ENCODE measurements around the gene RNF141.

Gene RNF141, protein sequence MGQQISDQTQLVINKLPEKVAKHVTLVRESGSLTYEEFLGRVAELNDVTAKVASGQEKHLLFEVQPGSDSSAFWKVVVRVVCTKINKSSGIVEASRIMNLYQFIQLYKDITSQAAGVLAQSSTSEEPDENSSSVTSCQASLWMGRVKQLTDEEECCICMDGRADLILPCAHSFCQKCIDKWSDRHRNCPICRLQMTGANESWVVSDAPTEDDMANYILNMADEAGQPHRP

DNA sequence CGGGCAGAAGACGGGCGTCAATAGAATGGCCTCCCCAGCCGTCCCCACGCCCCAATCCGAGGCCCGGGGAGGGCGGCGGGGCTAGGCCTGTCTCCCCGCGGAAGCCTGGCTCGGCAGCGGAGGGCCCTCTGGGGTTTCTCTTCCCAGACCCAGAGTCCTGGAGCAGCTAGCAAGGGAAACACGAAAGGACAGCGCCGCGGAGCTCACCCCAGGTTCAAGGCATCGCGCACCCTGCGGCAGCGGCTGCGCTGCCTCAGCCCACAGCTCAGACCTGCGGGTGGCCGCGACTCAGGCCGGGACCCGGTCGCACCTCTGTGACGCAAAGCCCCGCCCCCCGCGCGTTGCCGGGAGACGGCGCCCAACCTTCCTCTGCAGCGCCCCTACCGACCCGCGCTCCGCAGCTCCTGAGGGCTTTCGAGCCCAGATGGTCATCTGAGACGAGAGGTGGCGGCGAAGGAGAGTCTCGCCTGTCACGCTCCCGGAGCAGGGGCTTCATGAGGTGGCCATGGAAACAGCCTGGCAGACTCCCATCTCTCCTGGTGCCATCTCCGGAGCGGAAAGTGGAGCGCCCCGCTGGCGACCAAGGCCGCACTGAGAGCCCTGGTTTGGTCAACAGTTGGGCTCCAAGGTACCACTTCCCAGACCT, at the start of gene RNF141:
RNF141 (minus strand) TSS at position 273 of the 646 bp plus-strand sequence. CDS start 7,029 bp downstream, outside the sequence.
- DNase-seq, result peak; percentile 90

DNA sequence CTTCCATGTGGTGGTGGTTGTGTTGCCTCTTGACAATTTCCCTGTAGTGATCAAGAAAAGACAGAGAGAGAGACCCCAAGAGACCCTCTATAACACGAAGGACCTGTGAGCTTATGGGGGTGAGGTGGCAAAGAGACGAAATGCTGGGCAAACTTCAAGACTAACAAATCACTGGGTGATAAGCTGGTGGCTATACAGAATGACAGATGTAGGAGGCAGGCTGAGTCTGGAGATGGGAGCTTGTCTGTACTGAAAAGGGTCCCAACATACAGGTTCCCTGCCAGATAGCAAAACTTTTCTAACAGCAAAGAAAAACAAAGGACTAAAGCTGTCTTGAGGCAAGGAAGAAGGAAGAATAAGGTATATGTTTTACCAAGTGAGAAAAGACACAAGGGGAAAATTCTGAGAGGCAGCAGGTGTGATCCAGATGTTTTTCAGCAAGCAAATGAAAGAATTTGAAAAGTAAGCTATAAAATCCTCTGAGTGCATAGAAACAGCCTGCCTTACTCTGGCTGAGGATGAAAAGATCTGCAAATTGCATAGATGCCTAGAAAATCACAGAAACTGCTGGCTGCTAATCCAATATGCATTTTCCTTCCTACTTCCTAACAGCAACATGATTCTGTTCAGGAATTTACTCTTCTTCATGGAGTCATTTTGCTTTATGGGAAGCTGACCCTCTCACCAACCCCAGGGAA, 49.4 kb upstream of the RNF141 start:
- no peak for DNase-seq

DNA sequence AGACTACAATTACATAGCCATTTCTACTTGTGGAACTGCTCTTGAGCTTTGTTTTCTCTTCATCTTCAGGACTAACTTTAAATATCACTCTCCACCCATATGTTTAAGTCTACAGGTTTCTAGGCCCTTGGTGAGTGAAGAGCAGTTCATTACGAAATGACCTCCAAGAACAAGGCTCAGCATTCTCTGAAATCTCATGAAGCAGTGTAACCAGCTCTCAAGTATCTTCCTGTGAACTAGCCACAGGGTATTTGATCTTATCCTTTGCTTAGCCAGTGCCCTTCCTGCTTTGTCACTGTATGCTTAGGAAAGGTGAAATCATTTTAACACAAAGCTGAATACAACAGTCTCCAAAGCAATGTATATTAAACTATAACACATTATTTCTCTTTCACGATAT, 47.9 kb upstream of the RNF141 start:
- DNase-seq, result no peak

DNA sequence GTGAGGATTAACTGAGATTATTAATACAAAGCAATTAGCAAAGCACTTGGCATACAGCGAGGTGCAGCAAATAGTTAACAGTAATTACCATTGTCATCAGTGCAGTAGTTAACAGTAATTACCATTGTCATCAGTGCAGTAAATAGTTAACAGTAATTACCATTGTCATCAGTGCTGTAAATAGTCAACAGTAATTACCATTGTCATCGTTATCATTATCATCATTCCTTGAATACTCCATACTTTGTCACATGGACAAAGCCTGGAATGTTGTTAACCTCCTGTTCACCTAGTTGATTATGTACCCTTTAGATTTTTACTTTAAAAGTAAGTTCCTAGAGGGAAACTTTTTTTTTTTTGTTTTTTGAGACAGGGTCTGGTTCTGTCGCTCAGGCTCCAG, 47.0 kb upstream of the RNF141 start:
- DNase-seq, result no peak

DNA sequence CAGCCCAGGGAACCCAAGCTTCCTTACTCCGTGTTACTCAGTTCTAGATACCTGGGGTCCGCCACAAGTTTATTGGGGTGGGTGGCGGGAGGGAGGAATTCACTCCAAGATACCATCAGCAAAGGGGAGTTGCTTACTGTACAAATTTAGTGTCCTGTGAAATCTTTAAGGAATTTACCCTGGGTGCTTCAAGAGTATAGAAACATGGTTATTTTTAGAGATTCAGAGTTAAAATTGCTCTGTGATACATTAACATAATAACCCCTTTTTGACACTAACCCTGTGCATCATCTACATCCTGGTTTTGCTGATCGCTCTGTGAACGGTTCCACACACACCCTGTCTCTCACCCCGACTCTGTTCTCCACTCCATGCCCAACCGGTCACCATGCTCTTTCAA, 46.4 kb upstream of the RNF141 start:
- DNase-seq, result no peak

DNA sequence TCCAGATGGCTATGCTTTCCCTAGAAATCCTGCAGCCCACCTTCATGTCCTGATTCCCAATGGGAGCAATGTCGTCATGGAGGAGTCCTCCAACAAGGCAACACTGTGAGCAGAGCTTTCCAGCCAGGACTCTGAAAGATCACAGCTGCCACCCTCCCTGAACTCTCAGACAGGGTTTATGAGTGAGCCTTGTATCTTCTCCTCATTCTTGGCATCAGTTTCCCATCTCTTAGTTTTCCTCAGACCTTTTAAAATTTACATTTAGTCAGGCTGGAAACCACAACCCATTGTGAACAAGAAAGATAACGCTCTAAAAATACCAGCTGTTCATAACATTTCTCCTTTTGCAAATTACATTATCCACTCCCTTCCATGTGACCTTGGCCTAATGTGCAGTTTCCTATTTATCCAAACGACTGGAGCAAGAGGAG, 43.1 kb upstream of the RNF141 start:
- DNase-seq, result no peak

DNA sequence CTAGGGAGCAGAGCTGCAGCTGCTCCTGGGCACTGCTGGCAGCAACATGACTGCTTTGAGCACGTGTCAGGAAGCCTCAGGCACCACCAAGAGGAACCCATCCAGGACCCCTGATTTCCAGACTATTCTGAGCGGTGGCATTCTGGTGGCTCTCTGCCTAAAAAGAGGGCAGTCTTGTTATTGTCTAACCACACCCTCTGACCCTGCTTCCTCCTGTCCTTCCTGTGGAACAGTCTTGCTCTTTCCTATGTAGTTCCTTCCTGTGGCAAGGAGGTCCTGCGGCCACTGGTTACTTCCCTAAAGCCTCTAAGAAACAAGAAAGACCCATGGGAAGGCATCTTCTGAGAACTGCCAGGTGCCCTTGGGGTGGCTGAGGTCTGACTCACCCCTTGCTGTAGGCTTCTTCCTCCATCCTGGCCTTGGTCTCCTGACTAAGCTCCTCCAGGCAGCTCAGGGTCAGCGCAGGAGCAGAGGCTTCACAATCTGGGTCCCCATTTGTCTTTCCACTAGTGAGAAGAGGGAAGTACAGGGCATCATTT, 40.6 kb upstream of the RNF141 start:
- no peak for DNase-seq

DNA sequence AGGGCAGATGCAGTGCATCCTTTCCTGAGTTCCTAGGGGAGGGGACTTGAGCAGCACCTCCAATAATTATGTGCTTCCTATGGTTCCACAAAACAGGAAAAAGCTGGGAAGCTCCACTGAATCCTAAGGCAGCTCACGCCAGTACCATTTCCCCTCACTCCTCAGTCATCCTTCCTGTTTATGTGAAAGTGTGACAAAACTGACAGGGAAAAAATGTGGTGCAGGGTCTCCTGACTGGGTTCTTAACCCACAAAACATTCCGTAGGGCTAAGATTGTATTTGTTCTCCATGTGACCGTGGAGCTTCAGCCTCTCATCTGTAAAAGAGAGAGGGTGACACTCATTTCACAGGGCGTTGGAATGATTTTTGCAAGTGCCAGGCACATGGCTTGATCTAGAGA, 39.6 kb upstream of the RNF141 start:
- no peak for DNase-seq

DNA sequence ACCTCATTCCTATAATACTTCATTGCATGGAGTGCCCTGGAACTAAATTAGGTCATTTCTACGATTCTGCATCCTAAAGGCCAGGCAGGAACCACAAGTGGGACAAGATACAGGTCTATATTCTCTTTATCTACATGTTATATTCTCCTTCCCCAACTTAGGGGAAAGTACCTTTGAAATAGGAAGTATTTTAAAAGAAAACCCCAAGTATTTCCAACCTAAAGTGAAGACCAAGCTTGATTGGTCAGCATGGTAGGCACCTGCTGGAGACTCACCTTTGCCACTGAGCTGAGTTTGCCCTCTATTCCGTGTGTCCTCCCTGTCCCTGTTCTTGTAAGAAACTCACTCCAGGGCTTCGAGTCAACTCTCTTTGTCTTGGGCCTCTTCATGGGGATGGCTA, 38.7 kb upstream of the RNF141 start:
- no peak for DNase-seq

DNA sequence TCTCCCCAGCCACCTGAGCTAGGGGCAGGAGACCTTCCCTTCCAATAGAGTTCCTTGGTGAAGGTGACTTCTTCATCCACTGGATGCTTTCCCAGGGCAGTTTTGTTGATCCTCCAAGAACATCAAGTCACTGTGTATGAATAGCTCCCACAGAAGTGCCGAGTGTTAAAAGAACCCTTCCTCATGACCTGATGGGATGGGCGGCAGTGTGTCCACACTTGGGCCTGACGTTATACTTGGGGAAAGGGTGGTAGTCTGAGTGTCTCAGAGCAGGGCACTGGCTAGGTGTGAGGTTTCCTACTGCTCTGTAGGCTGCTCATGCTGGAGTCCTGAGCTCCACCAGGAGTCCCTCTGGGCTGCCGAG, 35.0 kb upstream of the RNF141 start:
- DNase-seq, result no peak

DNA sequence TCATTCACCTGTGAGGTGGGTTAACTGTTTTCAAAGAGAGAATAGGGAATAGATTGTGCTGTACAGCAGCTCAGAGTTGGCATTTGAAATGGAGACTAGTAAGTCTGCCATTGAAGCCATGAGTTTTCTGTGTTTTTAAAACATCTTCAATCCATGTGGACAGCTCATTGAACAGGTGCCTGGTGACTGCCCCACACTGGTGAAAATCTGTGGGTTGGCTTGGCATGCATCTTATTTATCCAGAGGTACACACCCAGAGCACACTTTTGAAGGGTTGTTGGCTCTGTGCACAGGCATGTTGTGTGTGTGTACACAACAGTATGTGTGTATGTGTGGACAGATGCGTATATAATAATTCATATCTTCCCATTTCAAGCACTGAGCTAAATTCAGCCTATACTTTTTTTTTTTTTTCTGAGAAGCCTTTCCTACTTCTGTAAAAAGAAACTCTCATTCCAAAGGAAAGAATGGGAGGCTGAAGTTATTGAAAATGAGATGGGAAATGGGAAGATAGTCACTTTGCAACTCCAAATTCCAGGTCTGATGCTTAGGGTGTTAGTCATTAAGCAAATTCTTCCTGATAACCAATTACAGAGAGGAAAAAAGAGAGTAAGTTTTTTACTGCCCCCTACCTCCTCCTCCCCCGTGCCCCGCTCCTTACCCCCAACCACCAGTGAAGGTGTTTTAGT, 34.5 kb upstream of the RNF141 start:
- DNase-seq, result no peak

DNA sequence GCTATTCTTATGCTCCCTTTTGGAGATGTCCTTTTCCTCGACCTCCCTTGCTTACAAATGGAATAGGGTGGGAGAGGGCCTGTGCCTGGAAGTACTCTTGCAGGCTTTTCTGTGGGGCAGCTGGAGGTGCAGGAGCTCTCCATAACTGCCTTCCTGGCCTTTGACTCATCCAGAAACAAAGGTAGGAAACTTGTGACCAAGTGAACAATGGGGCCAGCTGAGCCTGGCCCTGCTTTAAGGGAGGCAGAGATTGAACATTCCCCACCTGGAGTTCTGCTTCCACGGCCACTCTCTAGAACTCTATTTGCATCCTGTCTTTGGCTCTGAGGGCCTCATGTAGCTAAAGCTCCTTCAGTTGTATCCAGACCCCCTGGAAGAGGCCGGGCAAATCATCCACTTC, 32.6 kb upstream of the RNF141 start:
- no peak for DNase-seq

DNA sequence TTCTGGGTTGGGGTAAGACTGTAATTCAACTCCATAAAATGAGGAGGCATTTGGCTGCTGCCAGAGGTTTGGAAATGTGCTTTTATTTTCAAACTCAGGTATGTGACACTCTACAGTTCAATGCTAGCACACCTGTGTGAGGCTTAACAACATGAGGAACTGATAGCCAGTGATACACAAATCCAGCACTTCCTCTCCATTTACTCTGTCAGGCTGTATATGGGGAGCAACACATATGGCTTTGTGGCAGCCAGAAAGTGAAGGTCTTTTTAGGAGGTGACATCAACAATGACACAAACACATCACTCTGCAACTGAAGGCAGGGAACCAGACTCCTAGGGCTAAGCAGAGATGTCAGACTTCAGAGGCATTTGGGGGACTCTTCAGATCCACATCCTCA, 32.0 kb upstream of the RNF141 start:
- DNase-seq, result no peak

DNA sequence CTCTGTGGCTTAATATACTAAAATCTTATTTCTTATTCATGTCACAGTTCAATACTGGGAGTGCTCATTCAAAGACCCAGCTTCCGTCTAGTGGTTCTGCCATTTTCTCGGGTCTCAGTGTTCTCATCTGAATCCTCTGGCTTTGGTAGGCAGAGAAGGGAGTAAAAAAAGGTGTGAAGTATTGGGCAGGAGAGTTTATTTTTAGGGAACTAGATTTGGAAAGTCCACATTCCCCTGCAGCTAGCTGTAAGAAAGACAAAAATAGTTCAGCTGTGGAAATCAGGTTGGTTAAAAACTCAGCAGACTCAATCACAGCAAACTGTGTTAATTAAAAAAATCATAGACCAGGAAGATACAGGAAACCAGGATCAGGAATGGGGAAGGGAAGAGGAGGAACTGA, 31.5 kb upstream of the RNF141 start:
- no peak for DNase-seq

DNA sequence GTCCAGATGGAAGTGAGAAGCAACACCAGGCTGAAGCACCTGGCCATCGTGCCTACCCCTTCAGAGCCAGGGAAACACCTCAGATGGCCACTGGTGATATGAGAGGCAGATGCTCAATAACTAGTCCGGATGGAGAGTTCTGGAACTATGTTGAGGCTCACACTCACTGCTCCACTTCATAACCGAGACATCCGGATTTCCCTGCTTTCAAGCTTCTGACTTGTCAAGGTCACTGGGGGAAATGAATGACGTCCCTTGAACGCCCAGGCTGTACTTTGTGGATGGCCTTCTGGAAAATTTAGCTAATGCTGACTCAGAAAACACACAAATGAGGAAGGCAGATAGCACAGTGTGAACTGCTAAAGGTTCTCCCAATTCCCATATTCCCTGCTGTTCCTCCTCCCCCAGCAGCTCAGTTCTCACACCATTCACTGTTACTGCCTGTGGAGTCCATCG, 27.5 kb upstream of the RNF141 start, which contains the start of gene LYVE1:
LYVE1 (minus strand) TSS at position 180 of the 456 bp plus-strand sequence; CDS start at position 47, 133 bp downstream.
- DNase-seq, result no peak

DNA sequence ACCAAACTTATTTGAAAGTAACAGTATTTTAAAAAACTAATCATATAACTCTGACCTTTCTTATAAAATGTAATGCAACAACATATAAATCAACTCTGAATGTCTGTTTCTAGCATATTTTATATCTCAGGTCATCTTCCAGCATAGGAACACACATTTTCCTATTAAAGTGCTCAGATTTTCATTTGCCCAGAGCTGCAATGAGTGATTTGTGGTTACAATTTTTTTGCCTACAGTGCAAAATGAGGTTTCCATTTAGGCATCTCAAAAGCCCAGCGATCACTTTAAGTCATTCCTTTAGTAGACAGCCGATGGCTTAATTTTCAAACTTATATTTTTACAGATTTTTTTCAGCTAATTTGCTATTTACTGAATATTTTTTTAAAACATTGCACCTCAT, 26.5 kb upstream of the RNF141 start:
- no peak for DNase-seq

DNA sequence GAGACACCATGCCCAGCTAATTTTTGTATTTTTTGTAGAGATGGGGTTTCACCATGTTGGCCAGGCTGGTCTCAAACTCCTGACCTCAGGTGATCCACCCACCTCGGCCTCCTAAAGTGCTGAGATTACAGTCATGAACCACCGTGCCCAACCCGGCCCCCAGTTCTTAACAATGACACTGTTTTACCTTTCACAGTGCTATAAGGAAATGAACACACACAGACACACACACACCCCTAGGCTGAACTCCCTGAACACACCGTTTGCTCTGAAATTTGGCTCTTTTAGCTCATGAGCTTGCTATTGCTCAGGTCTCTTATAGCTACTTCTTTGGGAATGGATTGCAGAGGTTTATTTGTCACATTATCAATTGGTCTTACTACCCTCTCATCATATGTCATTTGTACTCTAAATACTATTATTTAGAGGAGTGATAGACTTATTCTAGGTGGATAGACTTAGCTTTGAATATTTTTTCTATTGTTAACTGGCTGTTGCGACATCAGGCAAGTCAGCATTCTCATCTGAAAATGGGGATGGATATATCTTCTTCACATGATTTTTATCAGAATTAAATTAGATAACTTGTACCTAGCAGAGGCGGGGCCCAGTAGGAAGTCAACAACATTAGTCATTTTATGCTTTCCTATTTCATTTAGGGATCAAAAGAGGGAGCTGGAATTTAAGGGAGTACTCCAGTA, 25.4 kb upstream of the RNF141 start:
- no peak for DNase-seq

DNA sequence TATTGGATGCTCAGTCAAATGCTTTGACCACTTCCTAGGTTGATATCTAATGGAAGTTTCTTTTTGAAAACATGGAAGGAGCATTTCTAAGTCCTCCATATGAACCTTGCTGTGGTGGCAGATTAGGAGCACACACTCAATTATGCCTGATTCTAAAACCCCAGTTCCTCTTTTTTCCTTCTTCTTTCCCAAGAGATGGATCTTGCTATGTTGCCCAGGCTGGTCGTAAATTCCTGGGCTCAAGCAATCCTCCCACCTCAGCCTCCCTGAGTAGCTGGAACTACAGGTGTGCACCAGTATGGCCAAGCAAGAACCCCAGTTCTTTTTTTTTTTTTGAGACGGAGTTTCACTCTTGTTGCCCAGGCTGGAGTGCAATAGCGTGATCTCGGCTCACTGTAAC, 24.5 kb upstream of the RNF141 start:
- DNase-seq, result no peak

DNA sequence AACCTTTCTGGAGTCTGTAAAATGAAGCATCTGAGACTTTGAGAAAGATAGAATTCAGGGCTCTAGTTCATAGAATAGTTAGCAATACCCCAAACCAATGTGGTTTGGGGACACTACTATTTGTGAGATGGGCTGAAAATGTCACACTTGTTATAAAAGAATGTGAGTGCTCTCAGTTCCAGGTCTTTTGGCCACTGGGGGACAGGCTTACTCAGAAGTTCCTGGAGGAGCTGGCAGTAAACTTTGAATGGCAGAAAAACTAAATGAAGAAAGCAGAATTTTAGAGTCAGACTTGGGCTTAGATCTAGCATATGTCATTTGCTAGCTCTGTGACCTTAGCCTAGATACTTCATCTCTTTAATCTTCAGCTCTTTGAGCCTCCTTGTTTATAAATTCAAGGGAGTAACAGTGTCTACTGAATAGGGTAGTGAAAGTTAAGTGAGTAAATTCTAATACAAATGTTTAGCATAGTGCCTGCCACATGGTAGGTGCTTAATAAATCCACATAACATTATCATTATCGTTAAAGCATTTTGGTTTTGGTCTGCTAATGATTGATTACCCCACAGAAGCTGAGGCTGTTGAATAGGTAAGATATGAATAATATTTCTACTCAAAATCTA, 23.8 kb upstream of the RNF141 start:
- DNase-seq, result no peak

DNA sequence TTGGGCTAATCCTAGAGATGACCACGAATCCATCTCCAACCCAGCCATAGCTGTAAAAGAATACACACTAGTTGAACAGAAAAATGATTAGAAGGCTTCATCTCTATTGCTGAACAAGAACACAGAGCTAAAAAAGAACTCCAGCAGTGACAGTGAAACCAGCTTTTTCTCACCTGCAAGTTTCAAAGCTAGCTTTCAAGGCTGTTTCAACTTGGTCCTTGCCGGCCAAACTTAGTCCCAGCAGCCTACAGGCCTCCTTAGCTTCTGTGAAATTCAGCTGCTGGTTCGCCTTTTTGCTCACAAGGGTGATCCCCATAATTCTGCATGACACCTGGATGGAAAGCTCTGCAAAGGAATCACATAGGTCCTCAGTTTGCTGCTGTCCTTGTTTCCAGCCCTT, 23.0 kb upstream of the RNF141 start:
- DNase-seq, result no peak

DNA sequence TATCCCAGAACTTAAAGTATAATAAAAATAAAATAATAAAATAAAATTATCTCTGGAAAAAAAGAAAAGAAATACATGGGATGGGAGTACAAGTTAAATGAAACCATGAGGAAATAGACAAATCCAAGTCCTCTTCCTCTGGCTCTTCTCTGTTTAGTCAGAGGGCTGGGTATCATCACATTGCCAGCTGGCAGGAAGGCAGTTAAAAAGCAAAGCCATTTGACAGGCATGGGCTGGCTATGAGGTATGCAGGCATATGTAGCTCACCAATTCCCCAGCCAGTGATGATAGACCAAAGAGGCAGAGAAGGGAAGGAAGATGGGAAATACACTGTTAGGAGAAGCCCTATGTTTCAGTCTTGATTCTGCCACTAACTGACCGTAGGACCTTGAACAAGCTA, 21.0 kb upstream of the RNF141 start:
- no peak for DNase-seq
